HUES6 (cell line): ENCODE measurements around the gene PLP2.
"Not testable (repeated sequence)": the region's sequence is repeated elsewhere in the genome, so short reads cannot be mapped to it uniquely, and the experiment has no call there.

Experiments used
- H3K27ac ChIP-seq: 2 replicates; pipeline ENCODE4 v1.7.0; 2013; ENCODE audit warnings: low read depth, mild to moderate bottlenecking, low read length, inconsistent platforms
- H3K27me3 ChIP-seq: 2 replicates; pipeline ENCODE4 v1.6.1; 2013; ENCODE audit warnings: low read length; ENCODE audit not compliant: control insufficient read depth, insufficient read depth
- H3K36me3 ChIP-seq: 2 replicates; pipeline ENCODE4 v1.6.1; 2013; ENCODE audit warnings: low read length; ENCODE audit not compliant: control insufficient read depth, insufficient read depth
- H3K4me1 ChIP-seq: 2 replicates; pipeline ENCODE4 v1.6.1; 2013; ENCODE audit warnings: low read length; ENCODE audit not compliant: control insufficient read depth, insufficient read depth
- H3K4me3 ChIP-seq: 2 replicates; pipeline ENCODE4 v1.5.1; 2013; ENCODE audit warnings: low read depth, low read length
- H3K9ac ChIP-seq: one replicate; pipeline ENCODE4 v1.6.1; 2013; ENCODE audit warnings: mild to moderate bottlenecking, low read length
- H3K9me3 ChIP-seq: 2 replicates; pipeline ENCODE4 v1.6.1; 2013; ENCODE audit warnings: low read depth, low read length; ENCODE audit not compliant: control insufficient read depth, insufficient read depth

The PLP2 gene

DNA sequence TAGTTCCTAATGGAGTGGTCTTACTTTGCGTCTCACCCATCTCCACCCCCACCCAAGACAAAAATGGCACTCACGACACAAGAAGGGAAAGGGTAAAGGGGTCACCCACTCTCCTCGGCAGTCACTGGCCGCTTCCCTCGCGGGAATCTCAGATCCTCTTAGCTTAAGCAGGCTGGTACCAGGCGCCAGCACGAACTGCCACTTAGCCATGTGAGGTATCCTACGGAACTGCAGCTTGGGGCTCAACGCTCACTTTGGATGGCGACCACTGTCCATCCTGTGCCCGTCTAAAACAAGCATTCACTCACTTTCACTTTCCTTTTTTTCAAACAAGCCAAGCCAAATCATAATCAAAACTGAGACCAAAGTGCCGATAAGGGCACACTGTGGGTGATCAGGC, 23.8 kb upstream of the PLP2 start:
- Histone ChIP-seq H3K4me1 (no peaks in the 10 kb centered on the region), H3K9me3 (peaks cover 20% of the 10 kb centered on the region; the same call in 1 of the 2 replicates), H3K9ac (no peak overlapping the region), H3K27me3 (no peaks in the 10 kb centered on the region; the same call in 1 of the 2 replicates), H3K36me3 (no peaks in the 10 kb centered on the region), H3K4me3 (no peak overlapping the region), H3K27ac (no peak overlapping the region)

DNA sequence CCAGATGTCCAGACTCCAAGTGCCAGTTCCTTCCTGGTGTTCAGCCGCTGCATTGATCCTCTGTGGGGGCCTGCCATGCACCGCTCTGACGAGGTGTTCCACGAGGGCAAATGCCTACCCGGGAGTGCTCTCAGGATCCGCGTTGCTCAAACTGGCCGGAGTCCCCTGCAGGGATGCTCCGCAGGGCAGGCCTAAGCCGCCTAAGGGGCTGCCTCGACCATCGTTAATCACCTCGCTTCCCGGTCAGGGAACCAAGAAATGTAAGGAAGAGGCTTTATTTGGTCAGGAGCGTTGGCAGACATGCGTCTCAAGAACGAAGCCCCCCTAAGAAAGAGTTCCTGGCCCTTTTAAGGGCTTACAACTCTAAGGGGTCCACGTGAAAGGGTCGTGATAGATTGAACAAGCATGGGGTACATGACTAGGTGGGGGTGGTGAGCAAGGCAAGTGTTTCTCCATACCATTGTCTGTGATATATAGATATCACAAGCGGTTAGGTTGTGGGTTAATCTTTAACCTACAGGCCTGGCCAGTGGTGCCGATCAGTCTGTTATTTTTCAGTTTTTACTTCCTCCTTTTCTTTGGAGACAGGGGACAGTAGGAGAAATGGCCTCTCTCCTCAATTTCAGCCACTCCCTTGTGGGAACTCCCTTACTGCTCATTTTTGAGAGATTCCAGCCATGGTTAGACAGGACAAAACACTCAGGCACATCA, 23.2 kb upstream of the PLP2 start:
- H3K9ac ChIP-seq, H3K27me3 ChIP-seq, H3K27ac ChIP-seq, H3K36me3 ChIP-seq, H3K4me1 ChIP-seq, H3K4me3 ChIP-seq: not testable (repeated sequence)
- peaks cover 17% of the 10 kb centered on the region; the same call in 1 of the 2 replicates for H3K9me3 ChIP-seq

DNA sequence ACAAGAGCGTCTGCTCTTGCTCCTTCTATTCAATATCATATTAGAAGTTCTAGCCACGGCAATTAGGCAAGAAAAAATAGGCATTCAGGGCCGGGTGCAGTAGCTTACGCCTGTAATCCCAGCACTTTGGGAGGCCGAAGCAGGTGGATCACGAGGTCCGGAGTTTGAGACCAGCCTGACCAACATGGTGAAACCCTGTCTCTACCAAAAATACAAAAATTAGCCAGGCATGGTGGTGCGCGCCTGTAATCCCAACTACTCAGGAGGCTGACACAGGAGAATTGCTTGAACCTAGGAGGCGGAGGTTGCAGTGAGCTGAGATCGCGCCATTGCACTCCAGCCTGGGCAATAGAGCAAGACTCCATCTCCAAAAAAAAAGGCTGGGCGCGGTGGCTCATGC, 22.4 kb upstream of the PLP2 start:
- not testable (repeated sequence) for H3K27me3 ChIP-seq, H3K36me3 ChIP-seq, H3K4me1 ChIP-seq, H3K4me3 ChIP-seq, H3K9ac ChIP-seq, H3K27ac ChIP-seq
- H3K9me3 ChIP-seq: peaks cover 16% of the 10 kb centered on the region; the same call in 1 of the 2 replicates

DNA sequence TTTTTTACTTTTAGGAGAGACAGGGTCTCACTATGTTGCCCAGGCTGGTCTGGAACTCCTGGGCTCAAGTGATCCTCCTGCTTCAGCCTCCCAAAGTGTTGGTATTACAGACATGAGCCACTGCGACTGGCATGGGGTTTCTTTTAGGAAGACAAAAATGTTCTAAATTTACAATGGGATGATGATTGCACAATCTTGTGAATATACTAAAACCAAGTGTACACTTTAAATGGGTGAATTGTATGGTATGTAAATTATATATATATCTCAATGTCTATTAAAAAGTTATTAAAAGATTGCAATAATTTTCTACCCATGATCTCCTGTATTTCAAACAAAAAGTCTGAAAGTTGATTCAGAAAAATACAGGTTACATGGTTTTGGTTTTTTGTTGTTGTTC, 18.2 kb upstream of the PLP2 start:
- peaks cover 5% of the 10 kb centered on the region; the same call in 1 of the 2 replicates for H3K4me1 ChIP-seq

DNA sequence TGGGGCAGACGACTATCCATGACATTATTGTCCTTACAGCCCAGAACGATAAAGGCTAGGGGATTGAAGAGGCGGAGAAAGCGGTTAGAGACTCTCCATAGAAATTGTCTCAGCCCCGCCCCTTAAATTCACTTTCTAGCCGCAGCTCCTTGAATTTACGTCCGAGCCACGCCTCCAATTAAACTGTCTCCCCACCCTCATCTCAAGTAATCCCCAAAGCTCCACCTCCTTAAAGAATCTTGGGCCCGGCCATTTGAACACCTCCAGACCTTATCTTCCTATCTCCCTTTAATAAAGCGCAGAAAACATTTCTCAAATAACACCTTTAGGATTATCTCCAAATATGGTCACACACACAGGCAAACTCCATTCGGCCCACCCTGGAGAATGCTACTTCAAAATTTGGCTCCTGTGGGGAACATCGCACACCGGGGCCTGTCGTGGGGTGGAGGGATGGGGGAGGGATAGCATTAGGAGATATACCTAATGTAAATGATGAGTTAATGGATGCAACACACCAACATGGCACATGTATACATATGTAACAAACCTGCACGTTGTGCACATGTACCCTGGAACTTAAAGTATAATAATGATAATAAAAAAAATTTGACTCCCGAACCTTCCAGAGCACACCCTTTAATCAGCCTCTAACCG, 16.3 kb upstream of the PLP2 start:
- Histone ChIP-seq H3K27me3 (peaks cover 19% of the 10 kb centered on the region), H3K27ac (no peak overlapping the region), H3K9me3 (no peaks in the 10 kb centered on the region; the same call in 1 of the 2 replicates), H3K9ac (peak overlapping the region; percentile 38), H3K36me3 (no peaks in the 10 kb centered on the region), H3K4me3 (peak overlapping the region; percentile 76), H3K4me1 (peaks cover 5% of the 10 kb centered on the region; the same call in 1 of the 2 replicates)

More for the DNA sequence above, 18.2 kb upstream of the PLP2 start:
- H3K27ac ChIP-seq: no peak overlapping the region
- no peaks in the 10 kb centered on the region; the same call in 1 of the 2 replicates for H3K9me3 ChIP-seq
- H3K9ac ChIP-seq: no peak overlapping the region
- H3K27me3 ChIP-seq: peaks cover 10% of the 10 kb centered on the region
- H3K4me3 ChIP-seq: no peak overlapping the region
- no peaks in the 10 kb centered on the region for H3K36me3 ChIP-seq

- Histone ChIP-seq H3K27ac (peak overlapping the region; percentile 81; the same call in 1 of the 2 replicates), H3K27me3 (peaks cover 19% of the 10 kb centered on the region), H3K4me1 (peaks cover 5% of the 10 kb centered on the region; the same call in 1 of the 2 replicates), H3K9ac (peak overlapping the region; percentile 79), H3K36me3 (no peaks in the 10 kb centered on the region), H3K9me3 (no peaks in the 10 kb centered on the region; the same call in 1 of the 2 replicates), H3K4me3 (peak overlapping the region; percentile 76)
These were observed 15.5 kb upstream of the PLP2 start for GRCh38 chrX:49155900-49156837.

- Histone ChIP-seq H3K9ac (no peak overlapping the region), H3K4me1 (peaks cover 5% of the 10 kb centered on the region; the same call in 1 of the 2 replicates), H3K27ac (no peak overlapping the region), H3K4me3 (peak overlapping the region; percentile 9; the same call in 1 of the 2 replicates), H3K9me3 (no peaks in the 10 kb centered on the region; the same call in 1 of the 2 replicates), H3K27me3 (peaks cover 27% of the 10 kb centered on the region), H3K36me3 (no peaks in the 10 kb centered on the region)
These were observed 14.5 kb upstream of the PLP2 start for GRCh38 chrX:49157194-49157593.

DNA sequence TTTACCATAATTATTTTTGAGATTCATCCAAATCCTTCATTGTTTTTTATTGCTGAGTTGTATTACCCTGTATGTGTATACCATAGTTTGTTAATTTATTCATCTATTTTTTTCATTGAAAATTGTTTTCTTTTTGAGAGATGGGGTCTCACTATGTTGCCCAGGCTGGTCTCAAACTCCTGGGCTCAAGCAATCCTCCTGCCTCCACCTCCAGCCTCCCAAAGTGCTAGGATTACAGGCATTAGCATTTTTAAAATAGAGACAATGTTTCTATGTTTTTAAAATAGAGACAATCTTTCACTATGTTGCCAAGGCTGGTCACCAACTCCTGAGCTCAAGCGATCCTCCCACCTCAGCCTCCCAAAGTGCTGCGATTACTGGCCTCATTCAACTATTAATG, 10.8 kb upstream of the PLP2 start:
- no peak overlapping the region for H3K9ac ChIP-seq
- no peaks in the 10 kb centered on the region for H3K36me3 ChIP-seq
- H3K4me1 ChIP-seq: peaks cover 4% of the 10 kb centered on the region; the same call in 1 of the 2 replicates
- peaks cover 15% of the 10 kb centered on the region; the same call in 1 of the 2 replicates for H3K9me3 ChIP-seq
- no peak overlapping the region for H3K4me3 ChIP-seq
- no peak overlapping the region for H3K27ac ChIP-seq
- peaks cover 43% of the 10 kb centered on the region for H3K27me3 ChIP-seq

DNA sequence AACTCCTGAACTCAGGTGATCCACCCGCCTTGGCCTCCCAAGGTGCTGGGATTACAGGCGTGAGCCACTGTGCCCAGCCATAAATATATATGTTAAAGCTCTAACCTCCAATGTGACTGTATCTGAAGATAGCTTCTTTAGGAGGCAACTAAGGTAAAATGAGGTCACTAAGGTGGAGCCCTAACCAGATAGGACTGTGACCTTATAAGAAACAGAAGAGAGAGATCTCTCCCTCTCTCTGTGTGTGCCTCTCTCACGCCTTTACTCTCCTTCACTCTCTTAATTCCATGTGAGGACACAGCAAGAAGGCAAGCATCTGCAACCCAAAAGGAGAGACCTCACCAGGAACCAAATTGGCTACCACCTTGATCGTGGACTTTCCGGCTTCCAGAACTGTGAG, 10.1 kb upstream of the PLP2 start:
- Histone ChIP-seq H3K4me3 (no peak overlapping the region), H3K9ac (no peak overlapping the region), H3K27me3 (peaks cover 44% of the 10 kb centered on the region), H3K9me3 (peaks cover 15% of the 10 kb centered on the region; the same call in 1 of the 2 replicates), H3K27ac (no peak overlapping the region), H3K36me3 (no peaks in the 10 kb centered on the region), H3K4me1 (peaks cover 5% of the 10 kb centered on the region; the same call in 1 of the 2 replicates)

GRCh38 chrX:49162620-49163019, 9.1 kb upstream of the PLP2 start, which contains the start of gene MAGIX:
Gene MAGIX, plus strand, starts transcription at chrX:49162758. Its CDS starts 132 bp downstream, at chrX:49162890.
- Histone ChIP-seq H3K9me3 (peaks cover 15% of the 10 kb centered on the region; the same call in 1 of the 2 replicates), H3K9ac (no peak within 1 kb of the TSS), H3K4me3 (peak within 1 kb of the TSS; percentile 59), H3K27ac (no peak within 1 kb of the TSS), H3K4me1 (peaks cover 14% of the 10 kb centered on the region; the same call in 1 of the 2 replicates), H3K27me3 (peaks cover 42% of the 10 kb centered on the region), H3K36me3 (no peaks in the 10 kb centered on the region)
